Neutrophil (primary cell): ENCODE measurements around the gene IMP3.

Experiments used
- H3K27ac ChIP-seq: fragments of 200-600 bp; sonication (generic); 2 replicates; pipeline ENCODE4 v1.5.1; 2016; ENCODE audit warnings: mild to moderate bottlenecking, moderate library complexity
- H3K27me3 ChIP-seq: fragments of 200-600 bp; sonication (generic); 2 replicates; pipeline ENCODE4 v1.6.0; 2016; ENCODE audit warnings: mild to moderate bottlenecking
- H3K36me3 ChIP-seq: fragments of 200-600 bp; sonication (generic); 2 replicates; pipeline ENCODE4 v1.5.1; 2017
- H3K4me1 ChIP-seq, 2 experiments: fragments of 200-600 bp in 1 of 2; sonication (generic) in 1 of 2; 1 replicate in 1 of 2; 2 replicates in 1 of 2; pipeline versions ENCODE4 v1.5.1 to v1.6.1; 2013 to 2016; ENCODE audit warnings: low read depth in 1 of 2, low read length in 1 of 2, mild to moderate bottlenecking in 1 of 2, moderate library complexity in 1 of 2; ENCODE audit not compliant: control insufficient read depth in 1 of 2, insufficient read depth in 1 of 2
- H3K4me3 ChIP-seq, 2 experiments: fragments of 200-600 bp in 1 of 2; sonication (generic) in 1 of 2; 1 replicate in 1 of 2; 2 replicates in 1 of 2; pipeline ENCODE4 v1.5.1; 2013 to 2016; ENCODE audit warnings: low read depth in 1 of 2, low read length in 1 of 2, mild to moderate bottlenecking in 1 of 2, moderate library complexity in 1 of 2
- H3K9me3 ChIP-seq: fragments of 200-600 bp; sonication (generic); 2 replicates; pipeline ENCODE4 v1.5.1; 2016
- TF ChIP-seq, protein P1 (sequence below): fragments of 200-600 bp; sonication (generic); IDR thresholded peaks from 2 replicates; pipeline ENCODE4 v1.5.1; 2016; ENCODE audit warnings: antibody characterized with exemption

The IMP3 gene

DNA sequence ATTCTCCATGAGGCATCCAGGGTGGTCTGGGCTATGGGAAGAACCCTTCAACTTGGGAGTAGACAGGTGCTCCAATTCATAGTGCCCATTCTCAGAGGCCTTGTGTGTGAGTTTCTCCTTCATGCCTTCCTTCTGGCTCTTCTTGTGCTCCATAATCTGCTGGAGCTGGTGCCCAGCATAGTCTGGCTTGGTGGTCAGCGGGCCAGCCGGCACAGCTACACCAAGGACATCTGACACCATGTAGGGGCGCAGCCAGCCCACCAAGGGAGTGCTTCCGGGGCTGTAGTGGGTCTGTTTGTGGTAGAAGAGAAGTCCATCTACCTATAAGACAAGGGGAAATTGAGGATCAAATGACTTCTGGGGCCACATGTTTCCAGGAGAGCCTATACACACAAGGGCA lies 41.7 kb downstream of the IMP3 start:
- TF ChIP-seq, protein P1, sequence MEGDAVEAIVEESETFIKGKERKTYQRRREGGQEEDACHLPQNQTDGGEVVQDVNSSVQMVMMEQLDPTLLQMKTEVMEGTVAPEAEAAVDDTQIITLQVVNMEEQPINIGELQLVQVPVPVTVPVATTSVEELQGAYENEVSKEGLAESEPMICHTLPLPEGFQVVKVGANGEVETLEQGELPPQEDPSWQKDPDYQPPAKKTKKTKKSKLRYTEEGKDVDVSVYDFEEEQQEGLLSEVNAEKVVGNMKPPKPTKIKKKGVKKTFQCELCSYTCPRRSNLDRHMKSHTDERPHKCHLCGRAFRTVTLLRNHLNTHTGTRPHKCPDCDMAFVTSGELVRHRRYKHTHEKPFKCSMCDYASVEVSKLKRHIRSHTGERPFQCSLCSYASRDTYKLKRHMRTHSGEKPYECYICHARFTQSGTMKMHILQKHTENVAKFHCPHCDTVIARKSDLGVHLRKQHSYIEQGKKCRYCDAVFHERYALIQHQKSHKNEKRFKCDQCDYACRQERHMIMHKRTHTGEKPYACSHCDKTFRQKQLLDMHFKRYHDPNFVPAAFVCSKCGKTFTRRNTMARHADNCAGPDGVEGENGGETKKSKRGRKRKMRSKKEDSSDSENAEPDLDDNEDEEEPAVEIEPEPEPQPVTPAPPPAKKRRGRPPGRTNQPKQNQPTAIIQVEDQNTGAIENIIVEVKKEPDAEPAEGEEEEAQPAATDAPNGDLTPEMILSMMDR: no peak
- Histone ChIP-seq H3K4me1 (no peaks in the 10 kb centered on the region), H3K4me3 (no peak overlapping the region), H3K36me3 (peaks cover 54% of the 10 kb centered on the region), H3K9me3 (no peaks in the 10 kb centered on the region), H3K27me3 (no peaks in the 10 kb centered on the region), H3K27ac (no peak overlapping the region)

- Histone ChIP-seq H3K9me3 (no peaks in the 10 kb centered on the region), H3K27me3 (no peaks in the 10 kb centered on the region), H3K4me3 (no peak overlapping the region), H3K27ac (no peak overlapping the region), H3K36me3 (peaks cover 54% of the 10 kb centered on the region), H3K4me1 (no peaks in the 10 kb centered on the region)
- TF ChIP-seq, protein P1: no peak
These were observed 42.2 kb downstream of the IMP3 start for GRCh38 chr15:75597667-75598341.

- H3K4me1 ChIP-seq: no peaks in the 10 kb centered on the region
- H3K27me3 ChIP-seq: no peaks in the 10 kb centered on the region
- no peaks in the 10 kb centered on the region for H3K9me3 ChIP-seq
- no peak overlapping the region for H3K4me3 ChIP-seq
- peaks cover 54% of the 10 kb centered on the region for H3K36me3 ChIP-seq
- no peak overlapping the region for H3K27ac ChIP-seq
- TF ChIP-seq, protein P1: no peak
These were observed 43.2 kb downstream of the IMP3 start for GRCh38 chr15:75596703-75597345.

GRCh38 chr15:75594276-75594675 lies 45.7 kb downstream of the IMP3 start:
- H3K9me3 ChIP-seq: no peaks in the 10 kb centered on the region
- peaks cover 35% of the 10 kb centered on the region for H3K36me3 ChIP-seq
- no peak overlapping the region for H3K27ac ChIP-seq
- TF ChIP-seq, protein P1: no peak
- no peaks in the 10 kb centered on the region for H3K27me3 ChIP-seq
- no peaks in the 10 kb centered on the region for H3K4me1 ChIP-seq
- no peak overlapping the region for H3K4me3 ChIP-seq

DNA sequence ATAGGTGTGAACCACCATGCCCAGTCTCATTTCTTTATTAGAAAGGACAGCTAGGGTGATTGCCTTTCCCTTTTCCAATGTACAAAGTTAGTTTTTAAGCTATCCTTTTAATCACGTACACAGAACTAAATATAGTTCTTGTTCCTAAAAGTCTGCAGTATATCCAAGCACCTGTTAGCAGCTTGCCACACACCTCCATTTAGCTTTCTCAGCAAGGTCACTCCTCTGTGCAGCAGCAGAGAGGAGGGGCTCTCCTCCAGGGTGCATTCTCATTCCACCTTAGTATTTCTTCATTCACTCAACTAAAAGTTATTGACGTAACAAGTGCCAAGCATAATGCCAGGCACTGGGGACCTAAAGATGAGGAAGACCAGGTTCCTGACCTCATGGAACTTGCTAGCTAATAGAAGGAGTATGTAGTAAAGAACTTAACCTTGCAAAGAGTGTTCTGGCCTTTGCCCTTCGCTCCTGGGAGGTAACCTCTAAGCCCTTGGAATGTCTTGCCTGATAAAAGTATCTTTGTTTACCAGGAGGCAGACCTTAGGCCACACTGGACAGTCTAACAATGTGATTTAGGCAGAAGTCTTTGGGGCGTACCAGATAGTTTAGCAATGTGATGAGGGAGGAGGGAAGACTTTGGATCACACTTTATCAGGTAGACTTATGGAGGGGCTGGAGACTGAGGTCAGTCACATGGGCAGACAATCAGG lies 48.2 kb downstream of the IMP3 start:
- Histone ChIP-seq H3K27me3 (no peaks in the 10 kb centered on the region), H3K27ac (no peak overlapping the region), H3K9me3 (no peaks in the 10 kb centered on the region), H3K4me1 (no peaks in the 10 kb centered on the region), H3K4me3 (no peak overlapping the region), H3K36me3 (peaks cover 21% of the 10 kb centered on the region)
- TF ChIP-seq, protein P1: no peak
